ENCODE measurements around the gene PNKD. TPM values are rescaled to one million over a fixed set of nuclear protein-coding genes. Genes with fewer than 3 reads are reported as not detected.

Gene PNKD
- total and polyA plus RNA-seq, 2 of the 8 experiments (the other 6 are each of a cell fraction or from before 2014, with no cell fraction given), result 43.9 to 65.4 TPM

- TF ChIP-seq EP300 (IDR thresholded peaks at IDR 0.05; ENCODE audit: borderline replicate concordance in 1 of 2, low read depth in 2 of 2, low read length in 2 of 2), result no peak
- no peak for TF ChIP-seq CHD1 (IDR thresholded peaks at IDR 0.05; ENCODE audit: low read depth, low read length)
- TF ChIP-seq ATF2 (IDR thresholded peaks at IDR 0.05; ENCODE audit: low read length), result no peak
Measured at GRCh38 chr2:218224186-218224585, 46.1 kb upstream of the PNKD start (continued).
